Naive B cell (primary cell): ENCODE data around the gene NGFR. TPM values are rescaled to one million over a fixed set of nuclear protein-coding genes. Genes with fewer than 3 reads are reported as not detected.
A peak's percentile ranks its signal among the peaks of the same experiment; 100 is the strongest.

Source experiments
- ATAC-seq, 2 donors: fragments of 150-1000 bp; cut with Tn5 transposase; 2 replicates each; pipeline ENCODE4 v1.10.0; 2021; ENCODE audit warnings: low read depth in 2 of 2, mild to moderate bottlenecking in 2 of 2, moderate library complexity in 2 of 2
- DNase-seq: peaks from one replicate; pipeline ENCODE4 v3.0.0; 2022
- H3K27ac Mint-ChIP-seq, 6 donors: one replicate each; pipeline ENCODE4 v1.8.0; 2020 to 2022; ENCODE audit warnings: mild to moderate bottlenecking in 6 of 6, mixed read lengths in 6 of 6, moderate library complexity in 5 of 6, inconsistent platforms in 2 of 6
- H3K27me3 Mint-ChIP-seq, 3 donors: one replicate each; pipeline ENCODE4 v1.8.0; 2021 to 2022; ENCODE audit warnings: mixed read lengths in 3 of 3, mild to moderate bottlenecking in 1 of 3
- H3K36me3 Mint-ChIP-seq, 2 donors: one replicate each; pipeline ENCODE4 v1.8.0; 2020 to 2022; ENCODE audit warnings: mixed read lengths in 2 of 2, inconsistent platforms in 1 of 2, mild to moderate bottlenecking in 1 of 2
- H3K4me1 Mint-ChIP-seq, 3 donors: one replicate each; pipeline ENCODE4 v1.8.0; 2020 to 2022; ENCODE audit warnings: mixed read lengths in 3 of 3, inconsistent platforms in 1 of 3, mild to moderate bottlenecking in 1 of 3, moderate library complexity in 1 of 3
- H3K4me3 Mint-ChIP-seq, 8 donors: one replicate each; pipeline ENCODE4 v1.8.0; 2020 to 2022; ENCODE audit warnings: mild to moderate bottlenecking in 8 of 8, mixed read lengths in 8 of 8, moderate library complexity in 8 of 8, inconsistent platforms in 2 of 8
- H3K9me3 Mint-ChIP-seq, 7 donors: one replicate each; pipeline ENCODE4 v1.8.0; 2020 to 2022; ENCODE audit warnings: mixed read lengths in 7 of 7, mild to moderate bottlenecking in 5 of 7, inconsistent platforms in 2 of 7, moderate library complexity in 1 of 7
- polyA plus RNA-seq, 6 donors: library from polyadenylated mRNA; unstranded; fragments of 300-500 nt; fragmentation: Illumina TruSeq; gene quantifications; one replicate each; pipeline ENCODE4 v1.2.3, GENCODE V29; 2021; ENCODE audit warnings: low read depth in 6 of 6

The NGFR gene
- polyA plus RNA-seq, 6 donors from 2014 or later, result 0.16 TPM; not detected in 5

DNA sequence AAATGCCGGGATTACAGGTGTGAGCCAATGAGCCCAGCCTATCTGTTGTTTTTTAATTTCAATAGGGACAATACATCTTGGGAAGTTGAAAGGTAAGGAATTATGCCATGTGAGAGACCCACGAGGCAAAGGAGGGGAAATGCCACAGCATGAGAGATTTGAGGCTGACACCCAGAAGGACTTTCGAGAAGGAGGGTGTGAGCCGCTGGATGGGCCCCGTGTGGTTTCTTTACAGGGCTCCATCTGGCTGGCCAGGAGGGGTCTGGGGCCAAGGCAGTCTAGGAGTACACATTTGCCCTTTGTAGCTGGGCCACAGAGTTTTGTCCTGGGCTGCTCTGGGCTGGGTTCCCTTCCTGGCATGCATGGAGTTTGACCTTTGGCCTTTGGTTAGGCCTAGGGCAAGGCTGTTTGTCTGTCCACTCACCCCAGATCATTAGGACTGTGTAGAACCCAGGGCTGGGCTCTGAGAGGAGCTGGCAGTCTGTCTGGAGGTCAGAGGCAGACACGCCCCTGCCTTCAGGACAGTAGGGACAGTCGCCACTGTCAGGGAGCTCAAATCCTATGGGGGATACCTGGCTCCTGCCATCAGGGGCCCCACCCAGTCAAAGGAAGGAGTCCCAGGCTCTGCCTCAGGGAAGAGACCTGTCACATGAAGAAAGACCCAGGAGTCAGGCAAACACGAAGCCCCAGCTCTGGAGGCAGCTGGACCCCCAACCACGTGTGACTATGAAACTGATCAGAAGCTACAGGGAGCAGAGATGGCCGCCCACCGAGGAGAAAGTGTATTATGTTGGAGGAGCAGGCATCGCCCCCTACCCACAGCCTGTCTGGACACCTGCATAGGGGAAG lies 56.4 kb downstream of the NGFR start:
- ATAC-seq (no peak), DNase-seq (no peak)
- Mint-ChIP-seq H3K4me1 (peaks cover 3 to 12% (median 4%) of the 10 kb centered on the region in 3 donors), H3K27ac (no peak overlapping the region), H3K27me3 (peaks cover 4 to 32% (median 19%) of the 10 kb centered on the region in 3 donors), H3K9me3 (no peaks in the 10 kb centered on the region), H3K4me3 (no peak overlapping the region), H3K36me3 (no peaks in the 10 kb centered on the region)

DNA sequence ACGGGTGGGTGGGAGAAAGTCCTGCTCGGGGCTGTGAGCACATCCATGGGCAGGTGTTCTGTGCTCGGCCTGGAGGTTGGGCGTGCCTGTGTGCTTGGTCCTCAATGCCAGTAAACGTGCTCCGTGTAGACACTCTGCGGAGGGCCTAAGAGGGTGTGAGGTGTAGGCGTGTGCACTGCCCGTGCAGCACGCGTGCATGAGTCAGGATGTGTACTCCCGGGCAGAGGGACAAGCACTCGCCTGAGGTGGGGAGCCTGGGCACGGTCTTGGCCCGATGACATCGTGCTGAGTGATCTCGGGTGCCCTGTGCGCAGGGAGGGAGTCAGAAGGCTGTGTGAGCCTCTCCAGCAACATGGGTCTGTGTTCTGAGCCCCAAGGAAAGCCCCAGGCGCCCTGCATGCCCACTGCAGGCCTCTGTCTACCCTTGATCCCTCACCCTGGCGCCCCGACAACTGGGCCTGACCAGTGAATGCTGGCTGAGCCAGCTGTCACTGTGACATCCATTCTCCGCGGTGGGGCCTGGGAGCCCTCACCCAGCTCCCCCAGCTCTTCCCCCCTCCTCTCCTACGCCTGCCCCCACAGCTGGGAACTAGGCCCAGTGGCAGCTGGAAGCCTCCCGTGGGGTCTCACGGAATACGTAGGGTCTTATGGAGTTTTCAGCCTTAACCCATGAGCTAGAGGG lies 57.1 kb downstream of the NGFR start:
- Mint-ChIP-seq H3K27me3 (peaks cover 4 to 26% (median 11%) of the 10 kb centered on the region in 3 donors), H3K36me3 (no peaks in the 10 kb centered on the region), H3K9me3 (no peaks in the 10 kb centered on the region), H3K4me3 (no peak overlapping the region), H3K27ac (no peak overlapping the region), H3K4me1 (peaks cover 4 to 12% (median 4%) of the 10 kb centered on the region in 3 donors)
- no peak for ATAC-seq
- DNase-seq, result no peak

DNA sequence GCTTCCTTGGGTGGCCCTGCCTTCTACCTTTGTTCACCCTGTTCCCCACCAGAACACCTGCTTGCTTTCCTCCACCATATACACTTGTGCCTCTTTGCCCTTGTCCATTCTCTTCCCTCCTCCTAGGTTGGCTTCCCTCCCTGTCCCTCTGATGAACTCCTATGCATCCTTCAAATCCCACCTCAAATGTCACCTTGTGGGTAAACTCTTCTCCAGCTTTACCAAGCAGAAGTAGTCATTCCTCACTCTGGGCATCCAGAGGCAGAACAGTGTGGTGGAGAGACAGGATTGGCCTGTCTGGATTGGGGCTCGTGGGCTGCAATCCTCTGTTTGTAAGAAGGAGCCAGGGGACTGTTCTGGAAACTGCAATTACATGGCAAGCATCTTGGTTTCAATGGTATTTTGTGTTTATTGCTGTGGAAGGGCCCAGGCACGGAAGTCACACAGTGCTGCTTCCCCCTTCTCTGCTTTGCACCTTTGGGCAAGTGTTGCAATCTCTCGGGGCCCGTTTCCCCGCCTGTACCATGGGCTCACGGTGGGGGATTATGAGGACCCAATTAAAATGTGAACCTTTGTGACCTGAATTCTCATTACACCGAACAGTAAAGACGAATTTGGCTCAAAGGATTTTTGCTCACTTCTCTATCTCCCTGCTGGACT lies 58.7 kb downstream of the NGFR start:
- no peaks in the 10 kb centered on the region for H3K9me3 Mint-ChIP-seq
- peaks cover 5 to 17% (median 6%) of the 10 kb centered on the region in 3 donors for H3K27me3 Mint-ChIP-seq
- DNase-seq (no peak), ATAC-seq (no peak)
- H3K27ac Mint-ChIP-seq, result no peak overlapping the region
- peaks cover 4 to 16% (median 6%) of the 10 kb centered on the region in 3 donors for H3K4me1 Mint-ChIP-seq
- no peak overlapping the region for H3K4me3 Mint-ChIP-seq
- no peaks in the 10 kb centered on the region for H3K36me3 Mint-ChIP-seq

DNA sequence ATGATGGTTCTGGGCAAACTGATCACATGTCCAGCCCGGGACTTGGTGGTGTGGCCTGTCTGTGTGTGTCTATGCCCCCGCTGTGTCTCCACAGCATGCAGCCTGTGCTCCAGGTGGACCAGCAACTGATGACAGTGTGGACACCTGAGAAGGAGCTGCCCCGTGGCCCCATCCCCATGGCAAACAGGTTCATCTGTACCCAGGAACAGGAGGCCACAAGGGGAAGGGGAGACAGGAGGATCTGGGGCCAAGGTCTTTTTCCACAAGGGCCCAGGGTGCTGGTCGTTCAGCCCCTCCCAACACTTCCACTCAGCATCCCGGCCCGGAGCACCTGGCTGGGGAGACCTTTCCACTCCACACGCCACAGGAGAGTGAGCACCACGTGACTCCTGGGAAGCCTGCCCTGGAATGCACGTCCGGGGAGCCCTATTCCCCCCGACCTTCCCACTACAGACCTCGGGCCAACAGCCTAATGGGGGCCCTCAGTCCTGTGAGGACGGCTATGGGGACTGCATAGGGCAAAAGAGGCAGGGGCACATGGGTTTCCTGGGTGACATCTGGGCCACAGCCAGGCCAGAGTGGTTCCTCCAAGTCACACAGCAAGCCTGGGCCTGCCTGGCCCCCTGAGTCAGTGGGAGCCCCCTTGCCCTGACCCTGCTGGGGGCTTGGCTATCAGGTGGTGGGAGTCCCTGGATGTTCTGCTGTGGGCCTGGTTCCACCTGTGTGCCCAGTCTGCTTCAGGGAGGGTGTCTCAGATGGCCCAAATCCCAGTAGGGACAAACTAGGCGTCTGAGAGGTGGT lies 59.8 kb downstream of the NGFR start:
- DNase-seq, result no peak
- no peak overlapping the region for H3K4me3 Mint-ChIP-seq

DNA sequence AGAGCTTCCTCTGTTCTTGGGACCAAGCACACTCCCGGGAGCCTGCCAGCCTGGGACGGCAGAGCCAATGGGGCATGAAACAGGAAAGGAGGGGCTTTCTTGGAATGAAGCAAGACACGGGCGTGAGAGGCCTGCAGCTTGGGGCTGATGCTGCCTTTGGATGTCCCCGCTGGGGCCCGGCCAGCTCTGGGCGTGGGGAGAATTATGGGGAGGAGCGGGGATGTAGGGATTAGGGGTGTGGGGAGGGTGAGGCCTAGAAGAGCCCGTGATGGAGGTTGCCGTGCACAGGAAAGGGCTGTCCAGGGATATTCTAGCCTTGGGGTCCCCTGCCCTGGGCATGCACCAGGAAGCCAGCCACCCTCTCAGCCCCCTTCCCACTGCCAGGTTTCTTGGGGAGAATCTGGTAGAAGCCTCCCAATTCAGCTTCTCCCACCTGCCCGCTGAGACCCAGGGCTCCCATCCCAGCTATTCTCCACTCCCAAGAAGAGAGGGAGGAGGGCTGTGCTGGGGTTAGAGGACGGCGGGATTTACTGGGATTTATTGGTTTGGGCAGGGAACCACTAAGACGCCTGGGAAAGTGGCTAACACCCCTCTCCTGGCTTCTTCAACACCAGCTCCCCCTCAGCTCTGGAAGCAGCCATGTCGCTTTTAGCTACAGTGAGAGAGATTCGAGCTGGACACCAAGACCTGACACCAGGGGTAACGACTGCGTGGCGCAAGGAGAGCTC lies 60.6 kb downstream of the NGFR start:
- Mint-ChIP-seq H3K4me3 (peak overlapping the region in 1 of 8 donors; percentile 44), H3K27ac (peak overlapping the region in 2 of 6 donors; percentile 27 to 38), H3K9me3 (no peaks in the 10 kb centered on the region), H3K27me3 (peaks cover 5 to 15% (median 8%) of the 10 kb centered on the region in 3 donors), H3K36me3 (no peaks in the 10 kb centered on the region), H3K4me1 (peaks cover 4 to 8% (median 6%) of the 10 kb centered on the region in 3 donors)
- DNase-seq, result no peak
- no peak for ATAC-seq

More for the DNA sequence above, 59.8 kb downstream of the NGFR start:
- Mint-ChIP-seq H3K27me3 (peaks cover 5 to 11% (median 8%) of the 10 kb centered on the region in 3 donors), H3K4me1 (peaks cover 4 to 8% (median 6%) of the 10 kb centered on the region in 3 donors), H3K9me3 (no peaks in the 10 kb centered on the region), H3K36me3 (no peaks in the 10 kb centered on the region), H3K27ac (peak overlapping the region in 1 of 6 donors; percentile 38)
- ATAC-seq, result no peak

DNA sequence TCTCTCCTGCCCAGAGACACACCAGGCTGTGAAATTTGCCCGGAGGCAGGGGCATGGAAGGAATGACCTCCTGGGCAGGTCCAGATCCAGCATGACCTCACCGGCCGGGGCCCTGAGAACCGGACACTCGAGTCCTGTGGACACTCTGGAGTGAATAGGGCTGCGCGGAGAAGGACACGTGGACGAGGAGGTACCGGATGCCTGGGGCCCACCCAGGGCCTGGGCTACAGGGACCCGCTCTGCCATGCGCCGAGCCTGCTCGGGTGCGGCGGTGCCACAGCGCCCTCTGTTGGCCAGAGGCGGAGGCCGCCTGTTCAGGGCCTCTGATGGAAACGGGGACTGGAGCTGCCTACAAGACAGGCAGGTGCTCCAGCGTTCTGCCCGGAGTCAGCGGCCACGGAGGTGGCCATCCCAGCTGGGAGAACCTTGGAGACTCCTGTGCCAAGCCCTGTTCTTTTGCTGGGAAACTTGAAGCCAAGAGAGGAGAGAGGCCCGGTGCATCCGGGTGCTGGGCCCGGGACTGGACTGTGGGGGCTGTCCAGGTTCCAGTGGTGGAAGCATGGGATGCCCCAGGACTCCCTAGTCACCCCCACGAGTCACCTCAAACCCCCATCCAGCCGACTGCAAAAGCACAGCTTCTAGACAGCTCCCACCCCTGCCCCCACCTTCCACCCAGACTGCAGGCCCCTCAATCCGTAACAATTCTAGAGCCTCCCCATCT lies 61.3 kb downstream of the NGFR start:
- peak; percentile 78 for DNase-seq
- H3K4me3 Mint-ChIP-seq, result no peak overlapping the region
- no peaks in the 10 kb centered on the region for H3K36me3 Mint-ChIP-seq
- H3K4me1 Mint-ChIP-seq, result peaks cover 4 to 8% (median 6%) of the 10 kb centered on the region in 3 donors
- no peaks in the 10 kb centered on the region for H3K9me3 Mint-ChIP-seq
- no peak overlapping the region for H3K27ac Mint-ChIP-seq
- ATAC-seq, result peak; percentile 97 to 99
- peaks cover 5 to 21% (median 8%) of the 10 kb centered on the region in 3 donors for H3K27me3 Mint-ChIP-seq

DNA sequence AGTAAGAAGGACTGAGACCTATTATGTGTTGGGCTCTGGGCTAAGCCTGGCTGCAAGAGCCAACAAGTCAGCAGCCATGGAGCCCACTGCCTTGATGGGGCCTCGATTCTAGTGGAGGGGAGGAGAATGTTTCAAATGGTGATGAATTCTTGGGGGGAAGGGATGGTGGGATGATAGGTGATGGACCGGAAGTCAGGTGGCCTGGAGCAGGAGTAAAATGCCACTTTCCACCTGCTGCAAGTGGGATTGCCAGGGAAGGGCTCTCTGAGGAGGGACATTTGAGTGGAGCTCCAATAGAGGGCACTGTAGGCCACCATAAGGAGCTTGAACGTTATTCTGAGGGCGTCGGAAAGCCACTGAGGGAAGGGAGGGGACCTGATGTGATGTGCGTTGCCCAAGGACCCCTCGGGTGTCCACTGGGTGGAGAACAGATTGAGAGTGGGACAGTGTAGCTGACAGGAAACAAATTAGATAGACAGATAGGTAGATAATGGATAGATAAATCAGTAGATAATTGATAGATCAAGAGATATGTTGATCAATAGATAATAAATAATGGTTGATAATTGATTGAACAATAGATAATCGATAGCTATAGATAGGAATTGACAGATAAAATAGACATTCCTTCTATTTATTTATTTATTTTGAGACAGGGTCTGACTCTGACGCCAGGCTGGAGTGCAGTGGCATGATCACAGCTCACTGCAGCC lies 62.4 kb downstream of the NGFR start:
- Mint-ChIP-seq H3K36me3 (no peaks in the 10 kb centered on the region), H3K4me1 (peaks cover 4 to 8% (median 6%) of the 10 kb centered on the region in 3 donors), H3K27ac (peak overlapping the region in 2 of 6 donors; percentile 42 to 83), H3K9me3 (no peaks in the 10 kb centered on the region), H3K4me3 (no peak overlapping the region), H3K27me3 (peaks cover 5 to 21% (median 8%) of the 10 kb centered on the region in 3 donors)
- ATAC-seq (peak; percentile 32 to 39), DNase-seq (no peak)

Other genes starting within 250 kb of the NGFR start
- 10 to 100 TPM; 16.9 to 38.2 (median 33.7) TPM for gene ZNF652, start 133.0 kb upstream of the NGFR start, polyA plus RNA-seq
- 100 to 1,000 TPM; 122 to 241 (median 136) TPM for gene PHB1, start 80.4 kb upstream of the NGFR start, polyA plus RNA-seq
- gene NXPH3, start 80.6 kb downstream of the NGFR start, polyA plus RNA-seq, result not detected
- gene SPOP, start 182.8 kb downstream of the NGFR start, polyA plus RNA-seq, result 100 to 1,000 TPM in 1 of 6 donors, 10 to 100 TPM in 5; 78.4 to 131 (median 95.3) TPM
- 10 to 100 TPM; 20.6 to 47.5 (median 25.7) TPM for gene SLC35B1, start 212.7 kb downstream of the NGFR start, polyA plus RNA-seq